HepG2 (cell line): Measurements from ENCODE around the gene PAQR3. TPM values are rescaled to one million over a fixed set of nuclear protein-coding genes. Genes with fewer than 3 reads are reported as not detected.
A peak's percentile ranks its signal among the peaks of the same experiment; 100 is the strongest.

Experiments used
- HINFP ChIP-seq: sonication (generic); formaldehyde crosslinking; IDR thresholded peaks from 2 replicates; pipeline ENCODE4 v1.4.0; 2020; ENCODE audit warnings: low read depth, mild to moderate bottlenecking, missing genetic modification reagents
- KDM2A ChIP-seq: sonication (generic); formaldehyde crosslinking; IDR thresholded peaks from 2 replicates; pipeline ENCODE4 v1.4.0; 2020; ENCODE audit warnings: low read depth, missing genetic modification reagents, borderline replicate concordance
- PHF8 ChIP-seq: sonication (generic); formaldehyde crosslinking; IDR thresholded peaks from 2 replicates; pipeline ENCODE4 v1.5.0; 2020; ENCODE audit warnings: missing genetic modification reagents
- POLR2AphosphoS5 ChIP-seq: IDR thresholded peaks from 2 replicates; pipeline ENCODE4 v1.6.1; 2012; ENCODE audit warnings: low read depth, low read length
- SP4 ChIP-seq: sonication (generic); formaldehyde crosslinking; IDR thresholded peaks from 2 replicates; pipeline ENCODE4 v1.8.1; 2023; ENCODE audit warnings: mild to moderate bottlenecking, missing genetic modification reagents
- ZNF205 ChIP-seq: IDR thresholded peaks from 2 replicates; pipeline ENCODE4 v1.6.1; 2018; ENCODE audit warnings: missing biosample characterization, missing genetic modification reagents
- ZNF547 ChIP-seq: sonication (generic); formaldehyde crosslinking; IDR thresholded peaks from 2 replicates; pipeline ENCODE4 v1.5.1; 2020; ENCODE audit warnings: mild to moderate bottlenecking, missing genetic modification reagents
- polyA plus RNA-seq, 8 experiments: library from polyadenylated mRNA; depleted of rRNA in 3 of 8; stranded (reverse) in 7 of 8; unstranded in 1 of 8; fragments of >200 nt; fragmentation: Illumina TruSeq in 4 of 8; extraction: Trizol in 4 of 8; gene quantifications; 2 replicates each; pipeline versions ENCODE4 v1.2.1 to v1.2.3, GENCODE V29; 2011 to 2016; ENCODE audit warnings: low read depth in 4 of 8, missing spikeins in 1 of 8, mixed read lengths in 1 of 8; ENCODE audit not compliant: insufficient read depth in 1 of 8
- total RNA-seq, 5 experiments: library from RNA; depleted of rRNA; stranded (reverse); fragments of >200 nt; fragmentation: Illumina TruSeq; extraction: Trizol; gene quantifications; 2 replicates each; pipeline ENCODE4 v1.2.3, GENCODE V29; 2016; ENCODE audit warnings: low read depth in 1 of 5
- TF ChIP-seq, protein P1 (sequence below), 2 experiments: sonication (generic) in 1 of 2; formaldehyde crosslinking in 1 of 2; IDR thresholded peaks; 2 replicates each; pipeline versions ENCODE4 v1.4.0 to v1.6.1; 2016 to 2020; ENCODE audit warnings: borderline replicate concordance in 1 of 2, low read depth in 1 of 2, mild to moderate bottlenecking in 1 of 2, missing genetic modification reagents in 1 of 2
- TF ChIP-seq, protein P2 (sequence below): IDR thresholded peaks from 2 replicates; pipeline ENCODE4 v1.6.1; 2012; ENCODE audit warnings: inconsistent platforms
- TF ChIP-seq, protein P3 (sequence below): sonication (generic); formaldehyde crosslinking; IDR thresholded peaks from one replicate; pipeline ENCODE4 v1.5.1; 2020; ENCODE audit warnings: mild to moderate bottlenecking, missing genetic modification reagents; ENCODE audit errors: not compliant biosample characterization
- TF ChIP-seq, protein P4 (sequence below): IDR thresholded peaks from 2 replicates; pipeline ENCODE4 v1.6.1; 2016; ENCODE audit warnings: mild to moderate bottlenecking

The PAQR3 gene
- total and polyA plus RNA-seq, 2 of the 13 experiments (the other 11 are each of a cell fraction or from before 2014, with no cell fraction given) = 9.9 to 13.6 TPM

DNA sequence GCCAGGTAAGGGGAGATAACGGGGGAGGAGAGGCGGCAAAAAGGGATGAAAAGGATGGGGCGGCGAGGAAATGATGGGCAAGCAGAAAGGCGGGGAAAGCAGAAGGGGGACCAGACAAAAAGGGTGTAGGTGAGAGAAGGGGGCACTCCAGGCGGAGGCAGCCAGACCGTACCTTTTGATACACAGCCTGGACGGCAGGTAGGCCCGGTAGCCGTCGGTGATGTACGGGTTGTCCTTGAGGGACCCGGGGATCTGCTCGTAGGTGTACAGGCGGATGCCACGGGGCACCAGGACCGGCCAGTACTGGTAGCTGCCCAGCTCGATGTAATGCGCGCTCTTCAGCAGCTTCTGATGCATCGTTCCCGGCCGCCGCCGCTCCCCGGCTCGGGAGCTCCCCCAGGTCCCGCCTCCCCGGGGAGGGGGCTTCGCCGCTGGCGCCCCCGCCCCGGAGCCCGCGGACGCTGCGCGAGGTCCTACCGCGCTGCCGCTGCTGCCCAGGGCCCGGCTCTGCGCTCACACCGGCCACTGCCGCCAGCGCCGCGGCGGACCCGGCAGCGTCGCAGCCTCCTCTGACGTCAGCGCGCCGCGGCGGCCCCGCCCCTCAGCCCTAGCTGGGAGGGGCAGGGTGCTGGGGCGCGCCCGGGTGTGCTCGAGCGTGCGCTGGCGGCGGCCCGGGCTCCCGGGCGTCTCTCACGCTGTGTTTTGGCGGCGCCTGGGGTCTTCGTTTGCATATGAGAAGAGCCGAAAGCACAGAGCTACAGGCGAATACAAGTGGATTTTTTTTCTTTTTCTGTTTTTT, at the start of gene PAQR3 (continued):
- TF ChIP-seq HINFP (CRISPR knock-in tag) (peak; percentile 84; the same call in 1 of the 2 replicates), PHF8 (CRISPR knock-in tag) (peak; percentile 12; the same call in 1 of the 2 replicates), POLR2AphosphoS5 (peak; percentile 44; the same call in 1 of the 2 replicates), ZNF547 (CRISPR knock-in tag) (no peak), SP4 (CRISPR knock-in tag) (peak; percentile 80; the same call in 1 of the 2 replicates), KDM2A (peak; percentile 73), ZNF205 (CRISPR knock-in tag) (peak; percentile 79; the same call in 1 of the 2 replicates)
- TF ChIP-seq, protein P1, sequence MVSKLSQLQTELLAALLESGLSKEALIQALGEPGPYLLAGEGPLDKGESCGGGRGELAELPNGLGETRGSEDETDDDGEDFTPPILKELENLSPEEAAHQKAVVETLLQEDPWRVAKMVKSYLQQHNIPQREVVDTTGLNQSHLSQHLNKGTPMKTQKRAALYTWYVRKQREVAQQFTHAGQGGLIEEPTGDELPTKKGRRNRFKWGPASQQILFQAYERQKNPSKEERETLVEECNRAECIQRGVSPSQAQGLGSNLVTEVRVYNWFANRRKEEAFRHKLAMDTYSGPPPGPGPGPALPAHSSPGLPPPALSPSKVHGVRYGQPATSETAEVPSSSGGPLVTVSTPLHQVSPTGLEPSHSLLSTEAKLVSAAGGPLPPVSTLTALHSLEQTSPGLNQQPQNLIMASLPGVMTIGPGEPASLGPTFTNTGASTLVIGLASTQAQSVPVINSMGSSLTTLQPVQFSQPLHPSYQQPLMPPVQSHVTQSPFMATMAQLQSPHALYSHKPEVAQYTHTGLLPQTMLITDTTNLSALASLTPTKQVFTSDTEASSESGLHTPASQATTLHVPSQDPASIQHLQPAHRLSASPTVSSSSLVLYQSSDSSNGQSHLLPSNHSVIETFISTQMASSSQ (IDR thresholded peaks at IDR 0.05; ENCODE audit: low read depth) = no peak
- TF ChIP-seq, protein P1 (CRISPR knock-in tag; IDR thresholded peaks at IDR 0.05; ENCODE audit: borderline replicate concordance) = 0 out of 2 replicates have a peak, but pooled peaks have one; percentile 21
- TF ChIP-seq, protein P2, sequence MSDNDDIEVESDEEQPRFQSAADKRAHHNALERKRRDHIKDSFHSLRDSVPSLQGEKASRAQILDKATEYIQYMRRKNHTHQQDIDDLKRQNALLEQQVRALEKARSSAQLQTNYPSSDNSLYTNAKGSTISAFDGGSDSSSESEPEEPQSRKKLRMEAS = 0 out of 2 replicates have a peak, but pooled peaks have one; percentile 43
- TF ChIP-seq, protein P3, sequence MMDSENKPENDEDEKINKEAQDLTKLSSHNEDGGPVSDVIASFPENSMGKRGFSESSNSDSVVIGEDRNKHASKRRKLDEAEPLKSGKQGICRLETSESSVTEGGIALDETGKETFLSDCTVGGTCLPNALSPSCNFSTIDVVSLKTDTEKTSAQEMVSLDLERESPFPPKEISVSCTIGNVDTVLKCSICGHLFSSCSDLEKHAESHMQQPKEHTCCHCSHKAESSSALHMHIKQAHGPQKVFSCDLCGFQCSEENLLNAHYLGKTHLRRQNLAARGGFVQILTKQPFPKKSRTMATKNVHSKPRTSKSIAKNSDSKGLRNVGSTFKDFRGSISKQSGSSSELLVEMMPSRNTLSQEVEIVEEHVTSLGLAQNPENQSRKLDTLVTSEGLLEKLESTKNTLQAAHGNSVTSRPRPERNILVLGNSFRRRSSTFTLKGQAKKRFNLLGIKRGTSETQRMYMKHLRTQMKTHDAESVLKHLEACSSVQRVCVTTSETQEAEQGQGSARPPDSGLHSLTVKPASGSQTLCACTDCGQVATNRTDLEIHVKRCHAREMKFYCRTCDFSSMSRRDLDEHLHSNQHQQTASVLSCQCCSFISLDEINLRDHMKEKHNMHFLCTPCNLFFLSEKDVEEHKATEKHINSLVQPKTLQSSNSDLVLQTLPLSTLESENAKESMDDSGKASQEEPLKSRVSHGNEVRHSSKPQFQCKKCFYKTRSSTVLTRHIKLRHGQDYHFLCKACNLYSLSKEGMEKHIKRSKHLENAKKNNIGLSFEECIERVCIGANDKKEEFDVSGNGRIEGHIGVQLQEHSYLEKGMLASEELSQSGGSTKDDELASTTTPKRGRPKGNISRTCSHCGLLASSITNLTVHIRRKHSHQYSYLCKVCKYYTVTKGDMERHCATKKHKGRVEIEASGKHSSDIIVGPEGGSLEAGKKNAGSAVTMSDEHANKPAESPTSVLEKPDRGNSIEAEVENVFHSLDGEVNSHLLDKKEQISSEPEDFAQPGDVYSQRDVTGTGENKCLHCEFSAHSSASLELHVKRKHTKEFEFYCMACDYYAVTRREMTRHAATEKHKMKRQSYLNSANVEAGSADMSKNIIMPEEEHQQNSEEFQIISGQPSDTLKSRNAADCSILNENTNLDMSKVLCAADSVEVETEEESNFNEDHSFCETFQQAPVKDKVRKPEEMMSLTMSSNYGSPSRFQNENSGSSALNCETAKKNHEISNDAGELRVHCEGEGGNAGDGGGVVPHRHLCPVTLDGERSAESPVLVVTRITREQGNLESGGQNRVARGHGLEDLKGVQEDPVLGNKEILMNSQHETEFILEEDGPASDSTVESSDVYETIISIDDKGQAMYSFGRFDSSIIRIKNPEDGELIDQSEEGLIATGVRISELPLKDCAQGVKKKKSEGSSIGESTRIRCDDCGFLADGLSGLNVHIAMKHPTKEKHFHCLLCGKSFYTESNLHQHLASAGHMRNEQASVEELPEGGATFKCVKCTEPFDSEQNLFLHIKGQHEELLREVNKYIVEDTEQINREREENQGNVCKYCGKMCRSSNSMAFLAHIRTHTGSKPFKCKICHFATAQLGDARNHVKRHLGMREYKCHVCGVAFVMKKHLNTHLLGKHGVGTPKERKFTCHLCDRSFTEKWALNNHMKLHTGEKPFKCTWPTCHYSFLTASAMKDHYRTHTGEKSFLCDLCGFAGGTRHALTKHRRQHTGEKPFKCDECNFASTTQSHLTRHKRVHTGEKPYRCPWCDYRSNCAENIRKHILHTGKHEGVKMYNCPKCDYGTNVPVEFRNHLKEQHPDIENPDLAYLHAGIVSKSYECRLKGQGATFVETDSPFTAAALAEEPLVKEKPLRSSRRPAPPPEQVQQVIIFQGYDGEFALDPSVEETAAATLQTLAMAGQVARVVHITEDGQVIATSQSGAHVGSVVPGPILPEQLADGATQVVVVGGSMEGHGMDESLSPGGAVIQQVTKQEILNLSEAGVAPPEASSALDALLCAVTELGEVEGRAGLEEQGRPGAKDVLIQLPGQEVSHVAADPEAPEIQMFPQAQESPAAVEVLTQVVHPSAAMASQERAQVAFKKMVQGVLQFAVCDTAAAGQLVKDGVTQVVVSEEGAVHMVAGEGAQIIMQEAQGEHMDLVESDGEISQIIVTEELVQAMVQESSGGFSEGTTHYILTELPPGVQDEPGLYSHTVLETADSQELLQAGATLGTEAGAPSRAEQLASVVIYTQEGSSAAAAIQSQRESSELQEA (CRISPR knock-in tag) = peak; percentile 33
- TF ChIP-seq, protein P4, sequence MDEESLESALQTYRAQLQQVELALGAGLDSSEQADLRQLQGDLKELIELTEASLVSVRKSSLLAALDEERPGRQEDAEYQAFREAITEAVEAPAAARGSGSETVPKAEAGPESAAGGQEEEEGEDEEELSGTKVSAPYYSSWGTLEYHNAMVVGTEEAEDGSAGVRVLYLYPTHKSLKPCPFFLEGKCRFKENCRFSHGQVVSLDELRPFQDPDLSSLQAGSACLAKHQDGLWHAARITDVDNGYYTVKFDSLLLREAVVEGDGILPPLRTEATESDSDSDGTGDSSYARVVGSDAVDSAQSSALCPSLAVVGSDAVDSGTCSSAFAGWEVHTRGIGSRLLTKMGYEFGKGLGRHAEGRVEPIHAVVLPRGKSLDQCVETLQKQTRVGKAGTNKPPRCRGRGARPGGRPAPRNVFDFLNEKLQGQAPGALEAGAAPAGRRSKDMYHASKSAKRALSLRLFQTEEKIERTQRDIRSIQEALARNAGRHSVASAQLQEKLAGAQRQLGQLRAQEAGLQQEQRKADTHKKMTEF (CRISPR knock-in tag) = no peak
